Large intestine (tissue), 3 donors: ENCODE measurements around the gene SUPT20H. TPM values are rescaled to one million over a fixed set of nuclear protein-coding genes. Genes with fewer than 3 reads are reported as not detected.
A peak's percentile ranks its signal among the peaks of the same experiment; 100 is the strongest.

Experiments
- DNase-seq, 2 donors: peaks; one replicate each; pipeline versions ENCODE4 v3.0.0 to v3.0.0-alpha.2; 2013
- H3K27ac ChIP-seq: one replicate; pipeline ENCODE4 v1.5.1; 2013; ENCODE audit warnings: low read length
- H3K27me3 ChIP-seq: 2 replicates; pipeline ENCODE4 v1.6.1; 2013; ENCODE audit warnings: low read length; ENCODE audit not compliant: control insufficient read depth, insufficient read depth
- H3K36me3 ChIP-seq: 2 replicates; pipeline ENCODE4 v1.6.1; 2013; ENCODE audit warnings: low read length; ENCODE audit not compliant: control insufficient read depth, insufficient read depth
- H3K4me1 ChIP-seq: one replicate; pipeline ENCODE4 v1.6.1; 2013; ENCODE audit warnings: low read length; ENCODE audit not compliant: control insufficient read depth, insufficient read depth
- H3K4me3 ChIP-seq: one replicate; pipeline ENCODE4 v1.5.1; 2013; ENCODE audit warnings: low read length
- H3K9me3 ChIP-seq: one replicate; pipeline ENCODE4 v1.6.1; 2013; ENCODE audit warnings: mild to moderate bottlenecking, low read depth, low read length, moderate library complexity; ENCODE audit not compliant: control insufficient read depth
- WGBS: methylation state at CpG from one replicate; pipeline ENCODE4 v1.1.5; 2013; ENCODE audit warnings: low lambda C conversion rate; ENCODE audit not compliant: insufficient coverage; 5-methylcytosine and 5-hydroxymethylcytosine counted together
- polyA plus RNA-seq: library from polyadenylated mRNA; unstranded; fragments of 120-200 nt; gene quantifications from one replicate; pipeline ENCODE4 v1.2.1, GENCODE V29; 2013

SUPT20H gene
- polyA plus RNA-seq, 1 donor, result 63.9 TPM

GRCh38 chr13:37047846-37048245 is 11.6 kb downstream of the SUPT20H start:
- H3K9me3 ChIP-seq, result no peaks in the 10 kb centered on the region
- no peak overlapping the region for H3K27ac ChIP-seq
- peaks cover 5% of the 10 kb centered on the region for H3K4me1 ChIP-seq
- no peaks in the 10 kb centered on the region for H3K27me3 ChIP-seq
- DNase-seq, result no peak
- WGBS, result 65% methylated on average over 2 of the region's 3 CpGs
- H3K36me3 ChIP-seq, result peaks cover 24% of the 10 kb centered on the region
- no peak overlapping the region for H3K4me3 ChIP-seq

- H3K27ac ChIP-seq, result no peak overlapping the region
- peaks cover 31% of the 10 kb centered on the region for H3K36me3 ChIP-seq
- peaks cover 5% of the 10 kb centered on the region for H3K4me1 ChIP-seq
- H3K4me3 ChIP-seq, result no peak overlapping the region
- peak in 1 of 2 donors; percentile 36 for DNase-seq
- no peaks in the 10 kb centered on the region for H3K27me3 ChIP-seq
- WGBS, result no CpG with 5 or more reads among the region's 2 CpGs
- H3K9me3 ChIP-seq, result no peaks in the 10 kb centered on the region
Measured at GRCh38 chr13:37047032-37047431, 12.5 kb downstream of the SUPT20H start.

- peaks cover 5% of the 10 kb centered on the region for H3K4me1 ChIP-seq
- no peak overlapping the region for H3K4me3 ChIP-seq
- WGBS, result 83% methylated on average over 1 of the region's 1 CpG
- no peaks in the 10 kb centered on the region for H3K9me3 ChIP-seq
- H3K36me3 ChIP-seq, result peaks cover 39% of the 10 kb centered on the region
- no peak for DNase-seq
- no peaks in the 10 kb centered on the region for H3K27me3 ChIP-seq
- H3K27ac ChIP-seq, result no peak overlapping the region
Measured at GRCh38 chr13:37046062-37046461, 13.4 kb downstream of the SUPT20H start.

- Histone ChIP-seq H3K27me3 (no peaks in the 10 kb centered on the region), H3K27ac (no peak overlapping the region), H3K9me3 (no peaks in the 10 kb centered on the region), H3K36me3 (peaks cover 68% of the 10 kb centered on the region), H3K4me3 (no peak overlapping the region), H3K4me1 (no peaks in the 10 kb centered on the region)
- DNase-seq, result no peak
Measured at GRCh38 chr13:37040789-37041188, 18.7 kb downstream of the SUPT20H start.

- H3K9me3 ChIP-seq, result no peaks in the 10 kb centered on the region
- H3K36me3 ChIP-seq, result peaks cover 73% of the 10 kb centered on the region
- no peak for DNase-seq
- H3K27ac ChIP-seq, result no peak overlapping the region
- H3K27me3 ChIP-seq, result no peaks in the 10 kb centered on the region
- H3K4me1 ChIP-seq, result no peaks in the 10 kb centered on the region
- H3K4me3 ChIP-seq, result no peak overlapping the region
Measured at GRCh38 chr13:37039896-37040295, 19.6 kb downstream of the SUPT20H start.

GRCh38 chr13:37037241-37037640 is 22.2 kb downstream of the SUPT20H start:
- no peaks in the 10 kb centered on the region for H3K9me3 ChIP-seq
- peaks cover 75% of the 10 kb centered on the region for H3K36me3 ChIP-seq
- H3K4me1 ChIP-seq, result no peaks in the 10 kb centered on the region
- WGBS, result no CpG with 5 or more reads among the region's 3 CpGs
- DNase-seq, result peak in 1 of 2 donors; percentile 36
- no peak overlapping the region for H3K4me3 ChIP-seq
- no peak overlapping the region for H3K27ac ChIP-seq
- H3K27me3 ChIP-seq, result no peaks in the 10 kb centered on the region

- peaks cover 52% of the 10 kb centered on the region for H3K36me3 ChIP-seq
- no peaks in the 10 kb centered on the region for H3K27me3 ChIP-seq
- DNase-seq, result no peak
- peaks cover 2% of the 10 kb centered on the region for H3K4me1 ChIP-seq
- no peak overlapping the region for H3K4me3 ChIP-seq
- H3K9me3 ChIP-seq, result no peaks in the 10 kb centered on the region
- 100% methylated on average over 4 of the region's 4 CpGs for WGBS
- no peak overlapping the region for H3K27ac ChIP-seq
Measured at GRCh38 chr13:37029617-37030016, 29.9 kb downstream of the SUPT20H start.

- no peak overlapping the region for H3K27ac ChIP-seq
- peak; percentile 11 to 16 for DNase-seq
- peaks cover 2% of the 10 kb centered on the region for H3K4me1 ChIP-seq
- no peaks in the 10 kb centered on the region for H3K27me3 ChIP-seq
- peaks cover 48% of the 10 kb centered on the region for H3K36me3 ChIP-seq
- no peak overlapping the region for H3K4me3 ChIP-seq
- 65% methylated on average over 2 of the region's 2 CpGs for WGBS
- H3K9me3 ChIP-seq, result no peaks in the 10 kb centered on the region
Measured at GRCh38 chr13:37027639-37028038, 31.8 kb downstream of the SUPT20H start.

GRCh38 chr13:37026771-37027170 is 32.7 kb downstream of the SUPT20H start:
- Histone ChIP-seq H3K4me1 (peaks cover 2% of the 10 kb centered on the region), H3K27me3 (no peaks in the 10 kb centered on the region), H3K27ac (no peak overlapping the region), H3K4me3 (no peak overlapping the region), H3K9me3 (no peaks in the 10 kb centered on the region), H3K36me3 (peaks cover 44% of the 10 kb centered on the region)
- DNase-seq, result no peak
- 100% methylated on average over 1 of the region's 1 CpG for WGBS

- no CpG with 5 or more reads among the region's 1 CpG for WGBS
- Histone ChIP-seq H3K9me3 (no peaks in the 10 kb centered on the region), H3K36me3 (peaks cover 46% of the 10 kb centered on the region), H3K27me3 (no peaks in the 10 kb centered on the region), H3K27ac (no peak overlapping the region), H3K4me3 (no peak overlapping the region), H3K4me1 (peaks cover 2% of the 10 kb centered on the region)
- DNase-seq, result no peak
Measured at GRCh38 chr13:37023871-37024270, 35.6 kb downstream of the SUPT20H start.

- no CpG with 5 or more reads among the region's 1 CpG for WGBS
- Histone ChIP-seq H3K4me3 (no peak overlapping the region), H3K9me3 (no peaks in the 10 kb centered on the region), H3K27me3 (no peaks in the 10 kb centered on the region), H3K36me3 (peaks cover 39% of the 10 kb centered on the region), H3K27ac (no peak overlapping the region), H3K4me1 (no peaks in the 10 kb centered on the region)
- no peak for DNase-seq
Measured at GRCh38 chr13:37014609-37015008, 44.9 kb downstream of the SUPT20H start.
